ENCODE results near the gene CFAP45. TPM values are rescaled to one million over a fixed set of nuclear protein-coding genes. Genes with fewer than 3 reads are reported as not detected.

Gene CFAP45, protein sequence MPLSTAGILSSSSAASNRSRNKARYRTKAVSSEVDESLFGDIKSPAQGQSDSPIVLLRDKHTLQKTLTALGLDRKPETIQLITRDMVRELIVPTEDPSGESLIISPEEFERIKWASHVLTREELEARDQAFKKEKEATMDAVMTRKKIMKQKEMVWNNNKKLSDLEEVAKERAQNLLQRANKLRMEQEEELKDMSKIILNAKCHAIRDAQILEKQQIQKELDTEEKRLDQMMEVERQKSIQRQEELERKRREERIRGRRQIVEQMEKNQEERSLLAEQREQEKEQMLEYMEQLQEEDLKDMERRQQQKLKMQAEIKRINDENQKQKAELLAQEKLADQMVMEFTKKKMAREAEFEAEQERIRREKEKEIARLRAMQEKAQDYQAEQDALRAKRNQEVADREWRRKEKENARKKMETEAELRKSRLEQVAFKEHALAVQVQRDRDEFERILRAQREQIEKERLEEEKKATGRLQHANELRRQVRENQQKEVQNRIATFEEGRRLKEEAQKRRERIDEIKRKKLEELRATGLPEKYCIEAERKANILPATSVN
- total RNA-seq, result not detected in 2 replicates
- 0.47 TPM for polyA plus RNA-seq (2012)

DNA sequence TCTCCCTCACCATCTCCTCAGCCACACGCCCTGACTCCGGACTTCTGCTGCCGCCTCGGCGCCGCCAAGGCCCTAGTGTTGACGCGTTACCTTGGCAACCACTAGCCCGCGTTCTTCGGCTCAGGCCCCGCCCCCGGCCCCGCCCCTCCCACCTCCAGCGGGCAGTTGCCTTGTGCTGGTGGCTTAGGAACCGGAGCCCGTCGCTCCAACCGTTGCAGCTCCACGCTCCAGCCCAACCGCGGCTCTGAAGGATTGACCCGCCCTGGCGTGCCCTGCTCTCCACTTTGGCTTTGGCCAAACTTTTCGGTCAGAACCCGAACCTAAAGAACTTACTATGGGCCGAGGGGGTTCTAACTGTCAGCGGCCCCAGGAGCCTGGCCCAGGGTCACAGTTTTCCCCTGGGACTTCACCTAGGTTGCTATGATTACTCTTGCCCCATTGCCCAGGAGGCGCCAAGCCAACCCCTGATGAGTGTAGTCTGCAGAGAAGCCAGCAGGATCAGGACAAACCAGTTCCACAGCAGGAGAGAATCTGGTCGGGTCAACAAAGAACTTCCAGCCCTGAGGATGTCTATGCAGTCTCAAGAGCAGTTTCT is at the start of gene CFAP45:
TSS of gene CFAP45 (minus strand) at position 80 of the 595 bp plus-strand sequence. CDS start at position 13, 67 bp downstream.
- DNase-seq (ENCODE audit: low read depth), result no peak

DNA sequence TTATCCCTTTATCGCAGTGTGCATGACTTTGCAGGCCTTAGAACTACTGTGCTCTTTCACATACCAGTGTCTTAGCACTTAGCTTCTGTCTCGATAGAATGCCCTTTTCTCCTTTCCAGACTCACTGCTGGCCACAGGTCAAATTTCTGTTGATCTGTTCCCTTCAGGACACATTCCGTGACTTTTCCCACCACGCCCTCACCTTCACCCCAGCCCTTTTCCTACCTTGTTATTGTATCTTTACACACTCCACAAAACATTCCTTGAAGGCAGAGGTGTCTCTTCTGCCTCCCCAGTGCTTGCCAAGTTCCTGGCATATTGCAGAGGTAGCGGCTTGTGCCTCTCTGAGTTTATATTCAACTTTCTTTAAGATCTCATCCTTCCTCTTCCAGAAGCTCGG is 49.2 kb upstream of the CFAP45 start:
- no peak for DNase-seq (ENCODE audit: low read depth)

DNA sequence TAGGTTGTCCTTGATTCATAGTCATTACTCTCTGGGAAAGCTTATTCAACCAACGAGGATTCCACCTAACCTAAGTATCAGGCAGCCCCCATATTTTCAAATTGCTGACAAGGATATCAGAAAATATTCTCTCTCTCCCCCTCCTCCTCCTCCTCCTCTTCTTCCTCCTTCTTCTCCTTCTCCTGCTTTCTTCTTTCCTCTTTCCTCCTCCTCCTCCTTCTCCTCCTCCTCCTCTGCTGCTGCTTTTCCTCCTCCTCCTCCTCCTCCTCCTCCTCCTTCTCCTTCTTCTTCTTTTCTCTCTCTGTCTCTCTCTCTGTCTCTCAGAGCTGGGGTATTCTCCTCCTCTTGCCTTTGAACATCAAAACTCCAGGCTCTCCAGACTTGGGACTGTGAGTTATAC is 48.0 kb upstream of the CFAP45 start:
- no peak for DNase-seq (ENCODE audit: low read depth)

DNA sequence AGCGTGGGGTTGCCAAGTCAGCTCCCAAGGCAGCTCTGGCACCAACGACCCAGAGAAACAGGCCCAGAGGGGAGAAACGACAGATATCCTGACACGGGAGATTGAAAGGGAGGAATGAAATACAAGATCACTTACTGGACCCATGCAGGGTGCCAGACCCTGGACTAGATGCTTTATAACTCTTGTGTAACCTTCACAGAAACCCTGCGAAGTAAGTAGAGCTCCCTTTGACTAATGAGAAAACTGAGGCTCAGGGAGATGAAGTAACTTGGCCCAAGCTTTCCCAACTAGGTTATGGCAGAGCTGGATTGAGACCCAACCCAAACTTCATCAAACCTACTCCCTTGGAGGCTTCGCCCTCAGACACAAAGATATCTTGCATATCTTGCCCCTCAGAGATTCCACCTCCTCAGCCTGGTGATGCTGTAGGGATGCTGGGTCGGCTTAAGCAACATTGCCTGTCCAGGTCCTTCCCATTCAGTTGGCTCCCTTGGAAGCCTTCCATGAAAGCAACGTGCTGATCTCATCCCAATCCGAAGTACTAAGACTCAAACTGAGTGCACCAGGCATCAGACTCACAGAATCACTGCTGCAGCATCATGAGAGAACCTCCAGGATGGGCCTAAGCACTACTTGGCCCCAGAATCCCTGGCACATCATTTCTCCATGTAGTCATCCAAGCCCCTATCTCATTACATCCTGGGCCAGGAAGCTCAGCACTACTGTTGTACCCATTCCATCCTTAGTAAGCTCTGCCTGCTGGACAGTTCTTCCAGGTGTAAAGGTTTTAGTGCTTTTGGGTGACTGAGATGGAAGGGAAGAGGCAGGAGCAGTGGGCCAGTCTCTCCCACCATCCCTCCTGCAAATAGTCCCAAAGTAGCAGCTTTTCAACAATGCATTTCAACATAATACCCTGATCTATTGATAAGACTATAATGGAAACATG is 46.5 kb upstream of the CFAP45 start:
- DNase-seq (ENCODE audit: low read depth), result no peak

DNA sequence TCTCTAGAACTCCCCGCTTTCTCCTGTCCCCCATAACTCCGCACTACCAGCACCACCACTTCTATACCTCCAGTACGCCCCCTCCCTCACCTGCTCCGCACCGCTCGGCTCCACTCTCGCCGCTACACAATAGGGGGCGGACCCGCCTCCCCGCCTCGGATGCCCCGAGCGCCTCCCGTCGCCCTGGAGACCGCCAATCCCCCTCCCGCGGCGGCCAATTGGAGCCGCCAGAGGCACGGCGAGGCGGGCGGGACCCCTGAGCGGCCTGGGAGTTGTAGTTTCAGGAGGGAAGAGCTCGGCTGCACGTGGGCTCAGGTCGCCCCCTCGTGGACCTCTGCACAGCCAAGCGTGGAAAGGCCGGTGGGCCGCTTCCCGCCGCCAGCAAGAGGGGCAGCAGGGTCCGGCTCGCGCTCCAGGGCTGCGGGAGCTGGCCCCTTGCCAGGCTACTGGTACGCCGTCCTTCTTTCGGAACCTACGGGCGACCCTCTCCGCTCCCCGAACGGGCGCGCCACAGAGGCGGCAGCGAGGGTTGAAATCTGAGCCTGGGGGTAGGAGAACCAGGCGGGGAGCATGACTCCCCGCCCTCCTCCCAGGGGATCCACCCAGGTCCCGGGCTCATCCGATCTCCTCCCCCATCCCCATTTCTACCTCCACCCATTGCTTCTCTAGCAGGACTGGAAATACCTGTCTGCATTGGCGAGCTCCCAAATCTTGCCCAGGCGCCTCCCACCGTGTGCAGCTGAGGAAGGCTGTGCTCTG is 45.7 kb upstream of the CFAP45 start, which contains the start of gene IGSF9:
TSS of gene IGSF9 (minus strand) at position 131 of the 759 bp plus-strand sequence. CDS start 2,159 bp downstream, outside the sequence.
- DNase-seq (ENCODE audit: low read depth), result peak; percentile 46

DNA sequence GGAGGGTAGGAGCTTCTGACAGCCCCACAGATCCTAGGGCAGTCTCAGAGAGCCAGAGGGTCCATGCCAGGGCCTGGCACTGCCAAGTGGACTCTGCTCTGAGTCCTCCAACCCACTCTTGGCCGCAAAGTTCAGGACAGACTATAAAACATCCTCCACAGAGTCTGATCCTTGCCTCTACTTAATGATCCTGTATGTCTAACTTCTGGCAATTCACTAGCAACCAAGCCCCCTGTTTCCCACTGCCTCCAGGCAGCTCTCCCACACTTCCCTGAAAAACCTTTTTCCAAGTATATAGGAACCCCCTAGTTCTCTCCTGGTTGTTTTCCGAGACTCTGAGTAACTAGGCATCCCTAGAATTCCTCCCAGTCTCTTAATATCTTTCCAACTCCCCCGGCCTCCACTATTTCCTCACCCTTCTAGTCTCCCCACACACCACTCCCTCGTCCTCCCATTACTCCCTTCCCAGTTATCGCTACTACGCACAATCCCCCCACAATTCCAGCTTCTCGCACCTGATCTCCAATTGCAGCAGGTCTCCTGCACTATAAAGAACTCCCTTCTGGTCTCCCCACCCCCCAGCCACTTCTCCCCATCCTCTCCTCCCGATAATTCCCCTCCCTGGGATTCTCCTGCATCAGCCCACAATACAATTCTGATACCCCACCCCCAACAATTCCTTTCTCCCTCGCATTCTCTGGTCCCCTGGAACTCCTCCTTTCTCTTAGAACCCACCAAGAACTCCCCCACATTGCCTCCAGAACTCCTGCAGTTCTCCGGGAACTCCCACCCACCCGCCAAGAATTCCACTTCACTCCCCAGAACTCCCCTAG is 44.9 kb upstream of the CFAP45 start:
- DNase-seq (ENCODE audit: low read depth), result no peak

DNA sequence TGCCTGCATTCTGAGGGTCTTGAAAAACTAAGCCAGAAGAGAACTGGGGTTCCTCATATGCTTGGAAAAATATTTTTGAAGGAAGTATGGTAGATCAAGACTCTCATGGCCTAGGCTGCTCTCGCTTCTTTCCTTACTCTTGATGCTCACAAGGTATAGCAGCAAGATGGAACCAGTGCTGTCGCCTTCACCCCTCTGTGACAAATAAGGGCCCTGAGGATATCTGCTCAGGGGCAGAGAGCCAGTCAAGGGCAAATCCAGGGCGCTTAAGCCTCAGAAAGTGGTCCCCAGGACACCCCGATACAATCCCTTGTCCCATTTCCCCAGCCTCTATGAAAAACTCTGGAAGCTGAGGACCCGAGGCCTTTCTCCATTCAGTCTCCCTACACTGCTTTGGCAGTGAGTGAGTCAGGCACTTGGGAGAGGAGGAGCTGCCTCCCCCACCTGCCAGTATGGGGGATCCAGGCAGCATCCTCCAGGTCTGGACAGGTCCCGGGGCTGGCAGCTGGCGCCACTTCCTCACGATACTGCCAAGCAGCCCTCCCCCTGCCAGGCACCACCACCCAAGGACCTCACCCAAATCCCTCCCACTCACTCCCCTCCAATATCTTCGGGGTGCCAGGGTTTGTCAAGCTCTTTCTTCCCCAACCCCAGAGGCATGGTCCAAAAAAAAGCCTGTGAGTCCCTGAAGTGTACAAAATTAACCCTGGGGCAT is 44.1 kb upstream of the CFAP45 start:
- no peak for DNase-seq (ENCODE audit: low read depth)

DNA sequence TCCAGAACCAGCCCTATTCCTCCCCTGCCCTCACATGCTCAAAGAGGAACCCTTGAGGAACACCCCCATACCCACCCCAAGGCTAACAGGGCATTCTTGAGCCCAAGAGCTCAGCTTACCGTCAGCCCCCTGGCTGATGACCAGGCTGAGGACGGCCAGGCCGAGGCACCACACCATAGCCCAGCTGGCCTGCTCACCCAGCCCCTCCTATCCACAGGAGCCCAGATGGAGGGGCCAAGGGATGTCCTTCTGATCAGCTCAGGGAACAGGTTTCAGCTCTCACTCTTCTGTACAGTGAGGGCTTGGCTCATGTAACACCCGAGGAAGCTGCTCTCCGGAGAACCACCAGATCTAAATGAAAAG is 43.3 kb upstream of the CFAP45 start:
- DNase-seq (ENCODE audit: low read depth), result no peak

DNA sequence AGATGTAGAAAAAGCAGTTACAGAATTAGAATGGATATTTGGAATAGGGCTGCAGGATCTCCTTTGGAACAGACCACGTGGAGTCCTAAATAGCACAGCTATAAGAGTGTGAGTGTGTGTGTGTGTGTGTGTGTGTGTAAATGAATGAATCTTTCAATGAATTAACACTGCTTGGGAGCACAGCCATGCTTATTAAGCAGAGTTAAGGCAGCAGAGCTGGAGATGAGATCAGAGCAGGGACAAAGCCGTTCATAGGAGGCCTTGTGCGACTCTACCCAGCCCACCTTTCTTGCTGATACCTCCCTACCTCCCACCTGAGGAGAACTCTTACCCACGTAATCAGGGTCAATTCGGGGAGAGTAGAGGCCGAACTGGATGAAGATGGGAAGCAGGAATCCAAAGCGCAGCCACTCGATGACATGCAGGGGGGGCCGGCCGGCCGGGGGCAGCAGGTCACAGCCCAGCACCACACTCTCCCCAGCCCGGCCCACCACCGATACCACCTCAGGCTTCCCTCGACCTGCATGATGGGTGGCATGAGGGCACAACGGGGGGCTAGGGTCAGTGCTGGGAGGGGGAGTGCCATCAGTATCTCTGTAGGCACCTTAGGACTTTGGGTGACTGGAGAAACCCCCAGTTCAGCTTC is 42.8 kb upstream of the CFAP45 start:
- no peak for DNase-seq (ENCODE audit: low read depth)

DNA sequence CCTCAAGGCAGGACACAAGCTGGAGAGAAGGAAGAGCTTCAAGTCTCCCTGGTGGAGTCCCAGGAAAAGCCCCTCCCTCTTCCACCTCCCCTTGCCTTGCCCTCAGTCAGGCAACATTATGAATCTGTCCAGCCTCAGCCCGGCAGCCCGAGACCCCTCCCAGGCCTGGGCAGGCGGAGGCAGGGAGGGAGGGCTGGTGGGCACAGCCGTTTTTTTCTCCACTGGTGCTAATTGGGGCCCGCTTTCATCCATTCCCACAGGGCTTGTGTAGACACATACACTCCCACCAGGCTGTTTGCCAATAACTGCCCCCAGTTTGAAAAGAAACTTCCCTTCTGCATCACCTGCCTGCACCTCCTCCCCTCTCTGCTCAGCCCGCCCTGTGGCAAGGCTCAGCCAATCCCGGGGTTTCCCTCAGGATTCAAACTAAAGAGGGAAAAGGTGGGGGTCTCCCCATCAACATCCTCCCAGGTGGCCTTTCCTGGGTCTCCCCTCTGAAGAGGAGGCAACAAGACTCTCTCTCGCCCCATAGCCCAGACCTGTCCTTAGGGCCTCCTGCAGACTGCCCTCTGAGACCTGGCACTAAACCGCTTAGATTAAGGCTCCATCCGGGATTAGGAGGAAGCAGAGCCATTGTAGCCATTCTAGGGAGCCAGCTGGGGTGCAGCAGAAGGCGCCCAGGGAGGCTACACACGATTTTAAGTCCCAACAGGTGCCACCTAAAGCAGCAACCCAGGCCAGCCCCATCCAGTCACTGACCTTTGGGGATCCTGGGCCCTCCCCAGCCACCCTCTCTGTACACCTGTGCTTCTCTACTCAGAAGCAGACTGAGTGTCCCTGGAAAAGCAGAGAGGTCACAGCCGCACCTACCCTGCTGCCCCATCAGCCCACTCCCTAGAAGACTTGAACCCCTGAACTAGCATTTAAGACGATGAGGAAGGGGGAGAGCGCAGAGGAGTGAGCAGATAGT is 41.9 kb upstream of the CFAP45 start:
- DNase-seq (ENCODE audit: low read depth), result no peak

DNA sequence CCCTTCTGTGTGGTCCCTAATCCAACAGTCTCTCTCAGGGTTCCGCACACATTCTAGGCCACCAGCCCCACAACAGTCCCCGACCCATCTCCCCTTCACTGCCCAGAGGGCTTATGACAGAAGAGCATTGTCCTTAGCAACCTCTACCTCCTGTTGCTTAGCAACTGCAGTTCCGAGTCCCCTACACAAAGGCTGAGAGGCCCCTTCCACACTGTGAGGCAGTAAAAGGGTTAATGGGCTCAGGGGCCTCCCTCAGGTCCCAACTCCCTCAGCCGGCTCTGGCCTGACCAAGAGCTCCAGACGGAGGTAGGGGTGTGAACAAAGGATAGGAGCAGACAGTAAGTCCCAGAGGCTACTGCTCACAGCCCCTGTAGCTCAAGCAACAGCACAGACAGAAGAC is 41.2 kb upstream of the CFAP45 start:
- DNase-seq (ENCODE audit: low read depth), result no peak

DNA sequence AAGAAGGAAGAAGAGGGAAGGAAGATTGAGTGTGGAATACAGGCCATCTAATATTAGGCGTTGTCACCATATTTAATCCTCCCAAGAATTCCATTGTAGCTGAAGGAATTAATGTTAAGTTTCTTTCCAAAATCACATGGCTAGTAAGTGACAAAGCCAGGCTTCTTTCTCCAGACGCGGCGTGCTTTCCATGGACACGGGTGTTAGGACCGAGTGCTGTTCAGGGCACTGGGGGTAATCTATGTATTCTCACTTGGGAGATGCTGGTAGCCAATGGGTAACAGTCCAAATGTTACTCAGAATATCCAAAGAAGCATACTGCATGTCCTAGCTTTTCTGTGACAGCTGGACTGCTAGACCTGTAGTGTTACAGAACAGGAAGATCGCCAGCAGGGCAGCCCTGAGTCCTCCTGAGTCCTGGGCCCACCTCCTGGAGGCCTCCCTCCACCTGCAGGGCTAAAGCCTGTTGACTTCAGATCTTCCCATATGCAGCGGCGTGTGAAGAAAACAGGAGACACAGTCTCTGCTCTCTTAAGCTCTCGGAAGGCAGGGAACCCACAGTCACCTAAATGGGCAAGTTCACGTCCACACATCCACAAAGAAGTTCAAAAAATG is 40.1 kb upstream of the CFAP45 start:
- no peak for DNase-seq (ENCODE audit: low read depth)

DNA sequence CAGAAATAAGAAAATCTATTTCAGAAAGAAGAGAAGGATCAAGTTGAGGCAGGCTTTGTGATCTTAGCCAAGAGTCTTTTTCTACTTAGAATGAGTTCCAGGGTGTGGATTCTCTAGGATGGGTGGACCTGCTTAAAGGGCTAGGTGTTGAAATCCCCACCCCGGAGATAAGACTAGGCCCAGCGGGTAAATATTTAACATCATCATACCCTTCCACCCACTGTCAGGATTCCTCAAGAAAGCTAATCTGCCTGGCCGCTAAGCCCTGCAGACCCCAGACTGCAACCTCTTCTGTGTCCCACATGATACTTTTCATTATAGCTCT is 39.7 kb upstream of the CFAP45 start:
- DNase-seq (ENCODE audit: low read depth), result no peak

DNA sequence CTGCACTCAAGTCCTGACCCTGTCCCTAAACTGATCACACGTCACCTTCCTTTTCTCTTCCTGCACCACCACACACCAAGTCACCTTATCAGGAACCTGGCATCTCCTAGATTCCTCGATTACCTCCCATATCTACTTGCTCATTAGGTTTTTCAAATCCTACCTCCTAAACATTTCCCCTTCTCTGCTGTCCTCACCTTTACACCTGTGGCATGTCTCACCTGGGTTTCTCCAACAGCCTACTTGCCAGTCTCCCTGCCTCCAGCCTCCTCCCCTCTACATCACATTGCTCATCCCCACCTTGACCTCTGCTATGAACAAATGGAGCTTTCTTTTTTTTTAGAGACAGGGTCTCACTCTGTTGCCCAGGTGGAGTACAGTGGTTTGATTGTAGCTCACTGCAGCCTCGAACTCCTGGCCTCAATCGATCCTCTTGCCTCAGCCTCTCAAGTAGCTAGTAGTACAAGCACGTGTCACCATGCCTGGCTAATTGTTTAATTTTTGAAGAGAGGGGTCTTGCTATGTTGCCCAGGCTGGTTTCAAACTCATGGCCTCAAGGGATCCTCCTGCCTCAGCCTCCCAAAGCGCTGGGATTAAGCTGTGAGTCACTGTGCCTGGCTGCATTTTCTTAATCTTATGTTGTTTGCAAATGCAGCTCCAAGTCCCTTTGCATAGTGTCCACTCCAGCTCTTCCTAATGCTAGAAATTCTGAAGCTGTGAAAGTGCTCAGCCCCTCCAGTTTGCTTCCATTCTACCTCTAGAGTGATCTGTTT is 39.1 kb upstream of the CFAP45 start:
- DNase-seq (ENCODE audit: low read depth), result no peak

DNA sequence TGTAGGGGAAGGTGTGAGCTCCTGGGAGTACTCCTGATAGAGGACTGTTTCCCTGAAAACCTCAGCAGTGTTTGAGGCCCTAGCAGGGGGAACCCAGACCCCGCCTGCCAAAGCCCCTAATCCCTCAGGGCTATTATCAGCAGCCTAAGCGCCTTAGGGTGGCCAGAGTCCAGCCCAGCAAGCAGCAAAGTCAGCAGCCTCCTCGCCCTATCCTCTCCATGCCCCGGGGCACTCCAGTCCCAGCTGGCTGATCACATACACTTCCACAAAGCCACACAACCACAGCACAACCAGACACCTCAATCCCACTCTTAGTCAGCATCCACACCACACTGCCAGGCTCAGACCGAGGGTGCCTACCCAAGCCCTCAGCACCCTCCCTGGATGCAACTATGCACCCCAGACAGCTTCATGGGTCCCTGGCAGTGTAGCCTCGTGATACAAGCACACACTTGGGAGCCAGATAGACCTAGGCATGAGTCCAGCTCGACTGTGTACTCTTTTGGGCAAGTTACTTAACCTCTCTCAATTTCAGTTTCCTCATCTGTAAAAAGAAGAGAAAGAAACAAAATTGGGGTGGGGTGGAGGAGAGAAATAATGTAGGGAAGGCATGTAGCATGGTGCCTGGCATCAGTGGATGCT is 38.4 kb upstream of the CFAP45 start:
- no peak for DNase-seq (ENCODE audit: low read depth)
